OCI-M2 (cell line): ENCODE data around the gene FEM1B.

Experiments used
- DNase-seq: peaks from one replicate; lab custom pipeline; 2025; ENCODE audit not compliant: unreplicated experiment; lab: John Stamatoyannopoulos, UW

Gene FEM1B

DNA sequence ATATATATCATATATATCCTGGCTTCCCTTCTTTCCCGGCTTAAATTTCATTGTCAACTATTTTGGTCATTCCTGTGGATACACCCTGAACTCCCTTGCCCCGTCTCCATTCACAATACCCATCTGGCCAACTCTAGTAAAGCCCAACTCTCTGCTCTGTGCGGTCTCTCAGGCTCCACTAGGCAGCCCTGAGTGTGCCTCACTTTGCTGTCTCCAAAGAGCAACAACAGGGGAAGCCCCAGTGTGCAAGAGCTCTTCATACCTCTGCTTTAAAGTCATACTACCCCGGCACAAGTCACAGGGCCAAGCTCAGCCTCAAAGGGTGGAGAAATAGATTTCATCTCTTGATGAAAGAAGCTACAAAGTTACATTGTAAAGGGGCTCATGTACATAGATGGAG lies 18.9 kb upstream of the FEM1B start:
- no peak for DNase-seq

DNA sequence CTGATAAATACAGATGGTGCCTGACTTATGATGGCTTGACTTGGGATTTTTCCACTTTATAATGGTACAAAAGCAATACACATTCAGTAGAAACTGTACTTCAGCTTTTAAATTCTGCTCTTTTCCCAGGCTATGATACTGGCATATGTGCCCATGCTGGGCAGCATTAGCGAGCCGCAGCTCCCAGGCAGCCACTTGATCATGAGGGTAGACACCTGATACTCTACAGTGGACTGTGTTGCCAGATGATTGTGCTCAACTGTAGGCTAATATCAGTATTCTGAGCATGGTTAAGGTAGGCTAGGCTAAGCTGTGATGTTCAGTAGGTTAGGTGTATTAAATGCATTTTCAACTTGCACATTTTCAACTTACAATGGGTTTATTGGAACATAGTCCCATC lies 17.7 kb upstream of the FEM1B start:
- DNase-seq = no peak

DNA sequence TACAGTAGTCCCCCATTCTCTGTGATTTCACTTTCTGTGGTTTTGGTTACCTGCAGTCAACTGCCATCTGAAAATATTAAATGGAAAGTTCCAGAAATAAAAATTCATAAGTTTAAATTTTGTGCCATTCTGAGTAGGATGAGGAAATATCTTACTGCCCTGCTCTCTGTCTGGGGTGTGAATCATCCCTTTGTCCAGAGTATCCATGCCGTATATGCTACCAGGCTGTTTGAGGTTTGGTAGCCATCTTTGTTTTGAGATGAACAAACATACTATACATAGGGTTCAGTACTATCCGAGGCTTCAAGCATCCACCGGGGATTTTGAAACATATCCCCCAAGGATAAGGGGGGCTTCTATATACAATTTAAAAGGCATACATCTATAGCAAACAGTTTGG lies 16.3 kb upstream of the FEM1B start:
- no peak for DNase-seq

DNA sequence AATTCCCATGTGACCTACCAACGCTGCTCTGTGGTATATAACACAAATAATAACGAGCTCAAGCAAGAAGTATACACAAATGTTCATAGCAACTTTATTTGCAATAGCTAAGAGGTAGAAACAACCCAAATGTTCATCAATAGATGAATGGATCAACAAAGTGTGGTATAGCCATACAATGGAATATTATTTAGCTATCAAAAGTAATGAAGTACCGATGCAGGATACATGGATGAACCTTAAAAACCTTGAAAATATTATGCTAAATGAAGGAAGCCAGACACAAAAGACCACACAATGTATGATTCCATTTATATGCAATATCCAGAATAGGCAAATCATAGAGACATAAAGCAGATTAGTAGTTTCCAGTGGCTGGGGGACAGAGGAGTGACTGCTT lies 15.6 kb upstream of the FEM1B start:
- DNase-seq = no peak

DNA sequence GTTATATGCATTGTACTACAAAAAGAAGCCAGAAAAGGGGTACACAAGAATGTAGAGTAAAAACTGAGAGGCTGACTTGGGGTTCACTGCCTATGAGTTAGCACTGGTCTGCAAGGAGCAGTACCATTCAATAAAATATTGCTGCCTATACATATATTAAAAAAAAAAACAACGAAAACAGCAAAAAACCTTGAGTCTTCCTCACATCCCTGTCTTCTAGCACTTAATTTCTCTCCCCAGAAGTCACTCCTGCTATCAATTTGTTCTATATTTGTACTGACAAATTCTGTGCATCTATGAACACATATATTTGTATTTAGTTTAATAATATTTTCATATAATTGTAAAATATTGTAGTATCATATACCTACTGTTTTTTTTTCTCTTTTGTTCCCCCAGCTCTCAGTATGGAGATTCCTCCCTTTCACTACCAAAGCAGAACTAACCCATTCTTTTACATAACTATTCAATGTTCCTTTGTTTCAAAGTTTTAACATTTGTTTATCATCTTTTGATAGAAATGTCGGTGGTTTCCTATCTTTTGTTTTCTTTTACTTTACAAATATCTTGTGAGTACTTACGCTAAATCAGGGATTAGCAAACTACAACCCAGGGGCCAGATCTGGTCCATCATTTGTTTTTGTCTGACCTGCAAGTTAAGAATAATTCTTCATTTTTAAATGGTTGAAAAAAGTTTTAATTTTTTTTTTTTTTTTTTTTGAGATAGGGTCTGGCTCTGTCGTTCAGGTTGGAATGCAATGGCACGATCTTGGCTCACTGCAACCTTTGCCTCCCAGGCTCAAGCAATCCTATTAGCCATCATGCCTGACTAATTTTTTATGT lies 14.8 kb upstream of the FEM1B start:
- DNase-seq = no peak

DNA sequence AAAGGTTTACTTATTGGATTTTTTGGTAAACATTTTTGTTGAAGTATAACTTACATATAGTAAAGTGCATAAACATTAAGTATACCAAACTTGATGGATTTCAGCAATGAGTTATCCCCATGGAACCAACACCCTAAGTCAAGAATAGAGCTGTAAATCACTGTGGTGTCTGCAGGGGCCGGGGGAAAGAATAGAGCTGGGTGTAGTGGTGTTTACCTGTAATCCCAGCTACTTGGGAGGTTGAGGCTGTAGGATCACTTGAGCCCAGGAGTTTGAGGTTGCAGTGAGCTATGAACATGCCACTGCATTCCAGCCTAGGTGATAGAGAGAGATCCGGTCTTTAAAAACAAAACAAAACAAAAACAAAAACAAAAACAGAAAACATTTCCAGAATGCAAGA lies 13.3 kb upstream of the FEM1B start:
- no peak for DNase-seq

DNA sequence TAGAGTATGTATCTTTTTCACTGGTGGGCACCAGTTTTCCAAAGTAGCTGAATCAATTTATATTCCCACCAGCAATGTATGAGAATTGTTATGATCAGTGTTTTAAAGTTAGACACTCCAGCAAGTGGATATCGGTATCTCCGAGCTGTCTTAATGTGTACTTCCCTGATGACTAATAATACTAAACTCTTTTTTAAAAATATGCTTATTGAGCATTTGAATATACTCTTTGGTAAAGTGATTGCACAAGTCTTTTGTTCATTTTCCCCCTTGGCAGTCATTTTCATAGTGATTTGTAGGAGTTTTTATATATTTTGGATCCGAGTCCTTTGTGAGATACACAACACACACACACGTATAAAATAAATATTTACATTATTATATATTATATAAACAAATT lies 12.5 kb upstream of the FEM1B start:
- no peak for DNase-seq

DNA sequence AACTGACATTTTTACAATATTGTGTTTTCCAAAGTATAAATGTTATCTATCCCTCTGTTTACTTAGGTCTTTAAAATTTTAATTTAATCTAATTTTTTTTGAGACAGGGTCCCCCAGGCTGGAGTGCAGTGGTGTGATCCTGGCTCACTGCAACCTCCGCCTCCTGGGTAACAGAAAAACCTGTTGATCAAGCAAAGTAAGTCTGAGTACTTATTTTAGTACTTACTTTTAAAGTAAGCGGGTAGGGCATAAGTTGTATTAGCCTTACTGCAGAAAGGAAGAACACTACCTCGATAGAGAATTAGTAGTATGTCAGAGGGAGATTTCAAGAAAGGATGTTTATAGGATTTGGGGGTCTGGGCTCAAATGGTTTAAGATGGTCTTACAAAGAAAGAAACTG lies 11.9 kb upstream of the FEM1B start:
- no peak for DNase-seq

DNA sequence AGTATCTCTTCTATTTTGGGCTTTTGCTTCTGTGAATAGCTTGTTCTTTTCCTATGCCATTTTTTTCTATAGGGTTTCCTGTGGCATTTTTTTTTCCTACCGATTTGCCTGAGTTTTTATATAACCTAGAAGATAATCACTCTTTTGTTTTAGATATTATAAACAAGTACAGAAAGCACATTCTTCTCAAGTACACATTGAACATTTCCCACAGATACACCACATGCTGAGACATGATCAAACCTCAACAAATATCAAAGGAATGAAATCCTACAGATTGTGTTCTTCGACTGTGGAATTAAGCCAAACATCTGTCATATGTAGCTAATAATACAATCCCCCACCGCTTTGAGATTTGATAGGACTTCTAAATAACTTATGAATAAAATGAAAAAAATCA lies 9.1 kb upstream of the FEM1B start:
- DNase-seq = no peak

DNA sequence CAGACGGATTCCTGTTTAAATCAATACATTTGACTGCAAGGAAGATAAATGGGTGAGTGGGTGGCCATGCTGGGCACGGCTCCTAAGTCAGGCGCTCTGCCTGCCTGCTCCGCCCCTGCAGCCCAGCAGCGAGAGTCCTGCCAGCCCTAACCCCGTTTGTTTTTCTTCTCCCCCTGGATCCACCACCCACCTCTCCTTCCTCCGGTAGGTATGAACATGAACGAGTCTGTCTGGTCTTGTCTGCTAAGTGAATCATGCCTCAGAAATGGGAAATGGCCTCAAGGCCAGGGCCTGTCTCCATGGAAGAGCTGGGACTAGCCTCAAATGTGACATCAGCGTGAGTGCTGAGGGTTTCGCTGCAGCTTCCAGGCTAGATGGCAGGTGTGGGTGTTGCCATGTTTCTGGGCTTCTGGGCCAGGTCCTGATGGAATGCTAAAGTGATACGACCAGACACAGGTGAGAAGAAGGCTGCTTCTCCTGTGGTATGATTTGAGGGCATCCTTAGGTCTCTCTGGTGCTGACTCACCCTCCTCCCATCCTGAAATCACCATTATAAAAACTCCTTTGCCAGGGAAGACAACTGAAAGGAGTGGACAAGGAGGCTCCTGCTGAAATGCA lies 5.6 kb upstream of the FEM1B start:
- no peak for DNase-seq

DNA sequence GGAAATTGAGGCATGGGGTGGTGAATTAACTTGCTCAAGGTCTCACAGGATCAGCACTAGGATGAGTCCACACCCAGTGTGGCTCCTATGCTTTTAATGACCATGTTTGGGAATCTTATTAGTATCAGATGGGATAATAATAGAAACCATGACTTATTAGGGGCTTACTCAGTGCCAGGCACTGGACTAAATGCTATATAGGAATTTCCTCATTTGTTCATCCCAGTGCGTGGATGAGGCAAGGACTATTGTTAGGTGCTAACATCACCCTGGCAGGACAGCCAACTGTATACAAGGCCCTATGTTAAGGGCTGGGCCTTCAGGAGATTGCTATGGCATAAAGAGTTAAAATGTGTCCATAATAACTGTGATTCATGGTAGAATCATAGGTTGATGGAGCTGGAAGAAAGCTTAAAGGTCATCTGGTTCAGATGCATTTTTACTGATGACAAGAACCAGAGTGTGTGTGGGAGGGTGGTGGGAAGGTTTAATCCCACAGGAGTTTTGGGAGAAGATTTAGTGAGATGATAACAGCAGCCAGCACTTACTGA lies 4.7 kb upstream of the FEM1B start:
- no peak for DNase-seq

DNA sequence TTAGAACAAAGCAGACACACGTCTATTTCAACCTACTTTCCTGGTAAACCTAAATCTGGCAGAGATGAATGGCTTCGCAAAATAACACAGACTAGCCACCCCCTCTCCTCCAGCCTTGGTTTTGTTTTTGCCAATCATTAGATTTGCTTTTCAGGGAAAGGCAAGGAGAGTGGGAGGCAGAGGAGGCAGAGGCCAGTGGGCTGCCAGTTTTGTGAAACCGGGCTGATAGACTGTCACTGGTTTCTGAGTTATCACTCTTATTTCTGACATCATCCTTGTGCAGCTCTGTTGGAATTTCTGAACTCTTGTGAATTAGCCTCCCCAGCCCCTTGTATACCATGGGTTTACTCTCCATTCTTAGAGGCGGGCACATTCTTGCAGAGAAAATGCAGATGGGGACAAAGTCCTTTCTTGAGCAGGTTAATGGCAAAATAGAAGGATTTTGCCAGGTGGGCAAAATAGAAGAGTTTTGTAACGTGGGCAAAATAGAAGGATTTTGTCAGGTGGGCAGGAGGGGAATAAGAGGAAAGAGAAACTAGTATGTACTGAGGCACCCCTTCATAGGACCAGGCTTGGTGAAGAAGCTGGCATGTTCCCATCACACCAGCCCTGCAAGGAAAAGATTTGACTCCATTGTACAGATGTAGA lies 3.2 kb upstream of the FEM1B start:
- DNase-seq = no peak

DNA sequence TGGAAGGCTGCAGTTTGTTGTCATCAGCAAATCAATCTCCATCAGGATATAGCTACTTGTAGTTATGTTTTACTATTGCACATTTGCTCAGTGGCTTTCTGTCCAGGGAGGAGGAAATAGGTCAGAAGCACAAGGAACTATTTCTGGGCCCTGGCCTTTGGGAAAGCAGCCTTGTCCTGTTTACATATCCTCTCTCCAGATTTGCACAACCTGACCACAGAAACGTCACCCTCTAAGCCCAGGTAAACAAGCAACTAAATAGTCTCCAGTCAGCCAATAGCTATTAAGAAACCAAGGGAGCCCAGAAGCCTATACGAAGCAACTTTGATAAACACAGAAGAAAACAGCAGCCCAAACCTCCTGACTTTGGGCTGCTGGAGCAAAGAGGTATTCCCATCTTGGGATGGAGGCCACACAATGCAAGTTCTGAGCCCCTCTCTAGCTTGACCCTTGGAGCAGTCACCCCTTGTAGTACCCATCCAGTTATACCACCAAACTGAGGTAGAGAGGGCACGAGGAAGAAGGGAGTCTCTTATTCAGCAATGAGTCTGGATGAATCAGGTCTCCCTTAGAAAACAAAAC lies 2.3 kb upstream of the FEM1B start:
- no peak for DNase-seq

DNA sequence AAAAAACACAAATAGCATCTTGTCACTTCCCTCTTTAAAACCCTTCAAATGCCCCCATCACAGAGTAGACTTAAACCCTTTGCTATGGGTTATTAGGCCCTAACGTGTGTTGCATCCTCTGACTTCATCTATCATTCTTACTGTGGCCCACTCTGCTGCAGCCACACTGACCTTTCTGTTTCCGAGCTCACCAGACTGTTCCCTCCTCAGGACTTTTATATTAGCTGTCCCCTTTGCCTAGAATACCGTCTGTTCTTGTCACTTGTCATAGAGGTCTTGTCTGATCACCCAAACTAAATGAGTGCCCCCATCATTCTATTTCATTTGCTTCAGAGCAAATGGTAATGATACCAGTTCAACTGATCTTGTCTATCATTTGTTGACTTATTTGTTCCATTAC lies 877 bp upstream of the FEM1B start:
- DNase-seq = no peak

DNA sequence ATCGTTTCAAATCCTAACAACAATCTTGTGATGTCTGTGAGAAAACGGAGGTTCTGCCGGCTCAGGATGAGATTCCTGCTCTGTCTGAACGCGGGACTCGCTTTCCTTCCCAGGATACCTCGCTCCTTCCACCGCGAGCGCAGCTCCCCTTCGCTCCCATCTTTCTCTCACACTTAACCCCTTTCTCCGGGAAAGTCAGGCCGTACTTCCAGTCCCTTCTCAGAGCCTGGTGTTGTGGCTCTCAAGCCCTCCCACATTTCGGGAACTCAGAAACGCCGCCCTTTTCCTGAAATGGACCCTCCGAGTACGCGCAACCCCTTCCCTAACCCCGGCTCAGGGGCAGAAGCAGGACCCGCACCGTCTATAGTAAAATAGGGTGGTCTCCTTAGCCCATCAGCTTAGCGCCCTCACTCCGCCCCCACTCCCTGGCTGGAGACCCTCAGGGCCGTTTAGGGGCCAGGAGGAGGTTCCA lies 378 bp upstream of the FEM1B start:
- no peak for DNase-seq

DNA sequence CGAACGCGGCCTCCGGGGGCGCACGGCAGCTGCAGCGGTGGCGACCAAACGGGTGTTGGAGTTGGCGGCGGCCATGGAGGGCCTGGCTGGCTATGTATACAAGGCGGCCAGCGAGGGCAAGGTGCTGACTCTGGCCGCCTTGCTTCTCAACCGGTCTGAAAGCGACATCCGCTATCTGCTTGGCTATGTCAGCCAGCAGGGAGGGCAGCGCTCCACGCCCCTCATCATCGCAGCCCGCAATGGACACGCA lies 725 bp downstream of the FEM1B start:
- DNase-seq = no peak

DNA sequence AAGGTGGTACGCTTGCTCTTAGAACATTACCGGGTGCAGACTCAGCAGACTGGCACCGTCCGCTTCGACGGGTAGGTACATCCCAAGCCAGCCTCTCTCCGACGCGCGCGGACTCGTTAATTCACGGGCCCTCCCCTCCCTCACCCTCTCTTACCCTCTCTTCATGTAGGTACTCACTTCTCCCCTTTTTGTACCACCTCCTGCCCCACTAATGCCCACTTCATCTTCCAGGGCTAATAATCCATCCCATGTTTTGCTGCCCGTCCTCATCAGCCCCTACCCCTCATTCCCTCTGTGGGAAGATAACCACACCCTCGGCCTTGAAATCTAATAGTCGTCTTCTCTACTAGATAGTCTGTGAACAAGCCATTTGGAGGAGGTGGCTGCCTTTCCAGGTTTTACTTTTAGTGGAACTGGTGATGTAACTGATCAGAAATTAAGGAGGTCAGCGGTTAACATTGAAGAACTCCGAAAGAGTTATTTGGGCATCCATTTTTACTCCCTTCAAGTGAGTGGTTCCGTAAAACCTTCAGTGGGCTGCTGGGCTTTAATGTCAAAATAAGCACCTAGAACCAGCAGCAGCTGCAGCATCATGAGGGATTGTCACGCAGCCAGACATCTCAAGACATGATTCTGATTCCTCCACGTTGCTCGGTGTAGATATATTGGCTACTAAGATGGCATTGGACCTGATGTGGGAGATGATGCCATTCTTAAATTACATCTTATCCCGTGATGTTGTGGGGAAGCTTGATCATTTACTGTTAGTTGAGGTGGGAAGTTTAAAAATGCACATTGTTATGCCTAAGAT lies 1.3 kb downstream of the FEM1B start:
- no peak for DNase-seq

DNA sequence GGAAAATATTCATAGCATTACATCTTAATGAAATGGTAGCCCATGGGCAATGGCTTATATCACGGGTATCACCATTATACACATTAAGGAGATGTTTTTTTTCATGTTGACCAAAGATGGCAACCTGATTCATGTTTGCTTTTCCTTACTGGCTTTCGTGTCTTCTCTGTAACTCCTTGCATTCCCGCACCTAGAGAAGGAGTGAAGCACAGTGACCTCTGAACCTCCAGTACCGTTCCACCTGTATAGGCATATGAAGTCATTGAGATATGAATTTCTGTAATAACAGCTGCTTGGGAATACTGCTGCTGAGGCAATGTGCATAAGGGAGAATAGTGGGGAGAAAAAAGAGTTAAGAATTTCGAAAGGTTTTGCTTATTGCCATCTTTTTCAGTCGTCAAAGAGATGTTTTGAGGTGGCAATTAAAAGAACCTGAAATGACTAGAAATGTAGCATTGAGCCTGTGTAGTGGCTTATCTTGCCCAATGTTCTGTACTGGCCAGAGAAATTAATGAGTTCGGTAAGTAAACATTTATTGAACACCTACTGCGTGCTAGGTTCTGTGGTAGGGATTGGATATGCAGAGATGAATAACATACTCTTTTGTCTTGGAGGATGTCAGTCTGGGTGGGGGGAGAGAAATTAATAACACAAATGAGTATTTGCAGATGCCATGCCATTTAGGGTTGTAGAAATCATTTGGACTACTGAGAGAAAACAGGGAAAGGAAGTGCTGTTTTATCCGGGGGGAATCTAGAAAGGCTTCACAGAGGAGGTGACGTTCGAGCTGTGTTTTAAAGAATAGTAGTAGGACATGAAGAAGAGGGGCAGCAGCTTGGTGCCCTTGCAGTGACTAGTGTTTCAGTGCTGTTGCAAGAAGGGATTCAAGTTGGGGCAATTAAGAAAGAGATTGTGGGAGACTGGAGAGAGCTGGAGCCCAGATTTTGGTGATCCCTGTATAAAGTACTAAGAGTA lies 2.5 kb downstream of the FEM1B start:
- no peak for DNase-seq

DNA sequence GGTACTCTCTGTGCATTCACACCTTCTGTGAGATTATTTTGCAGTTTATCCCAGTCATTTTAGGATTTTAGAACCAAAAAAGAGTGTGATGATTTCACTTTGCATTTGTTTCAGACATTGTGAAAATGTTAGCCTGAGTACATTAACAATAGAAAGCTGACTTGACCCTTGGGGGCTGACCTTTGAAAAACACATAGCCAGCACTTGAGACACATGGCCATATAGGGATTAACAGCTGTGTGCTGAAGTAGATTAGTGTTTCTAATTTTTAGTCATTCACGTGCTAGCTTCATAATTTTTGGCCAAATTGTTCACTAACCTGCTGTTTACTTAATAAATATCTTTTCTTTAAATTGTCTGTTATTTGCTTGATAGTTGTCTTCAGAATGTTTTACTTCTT lies 3.5 kb downstream of the FEM1B start:
- DNase-seq = no peak

DNA sequence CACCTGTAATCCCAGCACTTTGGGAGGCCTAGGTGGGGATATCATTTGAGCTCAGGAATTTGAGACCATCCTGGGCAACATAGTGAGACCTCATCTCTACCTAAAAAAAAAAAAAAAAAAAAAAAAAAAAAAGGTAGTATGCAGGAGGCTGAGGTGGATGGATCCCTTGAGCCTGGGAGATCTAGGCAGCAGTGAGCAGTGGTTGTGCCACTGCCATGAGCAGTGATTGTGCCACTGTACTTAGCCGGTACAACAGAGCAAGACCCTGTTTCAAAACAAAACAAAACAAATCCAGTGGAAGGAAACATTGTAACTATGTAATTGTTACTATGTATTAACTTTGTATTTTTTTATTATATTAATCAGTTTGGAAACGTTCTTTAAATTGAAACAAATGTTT lies 5.9 kb downstream of the FEM1B start:
- no peak for DNase-seq
